ENCODE measurements around the gene ATF7.

DNA sequence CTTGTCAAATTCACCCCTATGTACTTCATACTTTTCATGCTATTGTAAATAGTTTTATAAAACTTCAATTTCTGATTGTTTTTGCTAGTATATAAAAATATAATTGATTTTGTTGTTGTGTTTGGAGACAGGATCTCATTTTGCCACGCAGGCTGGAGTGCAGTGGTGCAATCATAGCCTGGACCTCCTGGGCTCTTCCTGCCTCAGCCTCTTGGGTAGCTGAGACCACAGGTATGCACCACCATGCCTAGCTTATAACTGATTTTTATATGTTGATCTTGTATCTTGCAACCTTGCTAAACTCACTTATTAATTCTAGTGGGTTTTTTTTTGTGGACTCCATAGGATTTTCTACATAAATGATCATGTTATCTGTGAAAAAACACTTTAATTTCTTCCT is 26.2 kb upstream of the ATF7 start:
- TF ChIP-seq, protein P1, sequence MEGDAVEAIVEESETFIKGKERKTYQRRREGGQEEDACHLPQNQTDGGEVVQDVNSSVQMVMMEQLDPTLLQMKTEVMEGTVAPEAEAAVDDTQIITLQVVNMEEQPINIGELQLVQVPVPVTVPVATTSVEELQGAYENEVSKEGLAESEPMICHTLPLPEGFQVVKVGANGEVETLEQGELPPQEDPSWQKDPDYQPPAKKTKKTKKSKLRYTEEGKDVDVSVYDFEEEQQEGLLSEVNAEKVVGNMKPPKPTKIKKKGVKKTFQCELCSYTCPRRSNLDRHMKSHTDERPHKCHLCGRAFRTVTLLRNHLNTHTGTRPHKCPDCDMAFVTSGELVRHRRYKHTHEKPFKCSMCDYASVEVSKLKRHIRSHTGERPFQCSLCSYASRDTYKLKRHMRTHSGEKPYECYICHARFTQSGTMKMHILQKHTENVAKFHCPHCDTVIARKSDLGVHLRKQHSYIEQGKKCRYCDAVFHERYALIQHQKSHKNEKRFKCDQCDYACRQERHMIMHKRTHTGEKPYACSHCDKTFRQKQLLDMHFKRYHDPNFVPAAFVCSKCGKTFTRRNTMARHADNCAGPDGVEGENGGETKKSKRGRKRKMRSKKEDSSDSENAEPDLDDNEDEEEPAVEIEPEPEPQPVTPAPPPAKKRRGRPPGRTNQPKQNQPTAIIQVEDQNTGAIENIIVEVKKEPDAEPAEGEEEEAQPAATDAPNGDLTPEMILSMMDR (IDR thresholded peaks at IDR 0.05; ENCODE audit: insufficient read depth, low read length): no peak
- TF ChIP-seq, protein P2, sequence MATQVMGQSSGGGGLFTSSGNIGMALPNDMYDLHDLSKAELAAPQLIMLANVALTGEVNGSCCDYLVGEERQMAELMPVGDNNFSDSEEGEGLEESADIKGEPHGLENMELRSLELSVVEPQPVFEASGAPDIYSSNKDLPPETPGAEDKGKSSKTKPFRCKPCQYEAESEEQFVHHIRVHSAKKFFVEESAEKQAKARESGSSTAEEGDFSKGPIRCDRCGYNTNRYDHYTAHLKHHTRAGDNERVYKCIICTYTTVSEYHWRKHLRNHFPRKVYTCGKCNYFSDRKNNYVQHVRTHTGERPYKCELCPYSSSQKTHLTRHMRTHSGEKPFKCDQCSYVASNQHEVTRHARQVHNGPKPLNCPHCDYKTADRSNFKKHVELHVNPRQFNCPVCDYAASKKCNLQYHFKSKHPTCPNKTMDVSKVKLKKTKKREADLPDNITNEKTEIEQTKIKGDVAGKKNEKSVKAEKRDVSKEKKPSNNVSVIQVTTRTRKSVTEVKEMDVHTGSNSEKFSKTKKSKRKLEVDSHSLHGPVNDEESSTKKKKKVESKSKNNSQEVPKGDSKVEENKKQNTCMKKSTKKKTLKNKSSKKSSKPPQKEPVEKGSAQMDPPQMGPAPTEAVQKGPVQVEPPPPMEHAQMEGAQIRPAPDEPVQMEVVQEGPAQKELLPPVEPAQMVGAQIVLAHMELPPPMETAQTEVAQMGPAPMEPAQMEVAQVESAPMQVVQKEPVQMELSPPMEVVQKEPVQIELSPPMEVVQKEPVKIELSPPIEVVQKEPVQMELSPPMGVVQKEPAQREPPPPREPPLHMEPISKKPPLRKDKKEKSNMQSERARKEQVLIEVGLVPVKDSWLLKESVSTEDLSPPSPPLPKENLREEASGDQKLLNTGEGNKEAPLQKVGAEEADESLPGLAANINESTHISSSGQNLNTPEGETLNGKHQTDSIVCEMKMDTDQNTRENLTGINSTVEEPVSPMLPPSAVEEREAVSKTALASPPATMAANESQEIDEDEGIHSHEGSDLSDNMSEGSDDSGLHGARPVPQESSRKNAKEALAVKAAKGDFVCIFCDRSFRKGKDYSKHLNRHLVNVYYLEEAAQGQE (IDR thresholded peaks at IDR 0.05; ENCODE audit: insufficient replicate concordance, low read depth): no peak
- TF ChIP-seq GABPA (IDR thresholded peaks at IDR 0.05; ENCODE audit: low read depth): no peak

Data from HL-60 (cell line).